Measurements from ENCODE around the gene HDLBP.

- TF ChIP-seq REST (IDR thresholded peaks at IDR 0.05; ENCODE audit: insufficient read depth in 1 of 2, low read depth in 2 of 2, low read length in 2 of 2) (no peak), POLR2AphosphoS5 (IDR thresholded peaks at IDR 0.05; ENCODE audit: low read depth, low read length) (no peak), FOXP2 (optimal IDR thresholded peaks at IDR 0.05; ENCODE audit: borderline replicate concordance, extremely low read depth, extremely low read length, insufficient read depth) (no peak)
These were observed 85.0 kb downstream of the HDLBP start for GRCh38 chr2:241230435-241230834.

Data from PFSK-1 (cell line).